GM12873 (cell line): ENCODE results near the gene MAPK14.

Experiments used
- TF ChIP-seq, protein P1 (sequence below): IDR thresholded peaks from 2 replicates; pipeline ENCODE4 v1.5.1; 2012; ENCODE audit warnings: low read depth, mild to moderate bottlenecking, moderate library complexity, low read length, control low read depth; ENCODE audit not compliant: insufficient read depth; ENCODE audit errors: missing control alignments

Gene MAPK14

DNA sequence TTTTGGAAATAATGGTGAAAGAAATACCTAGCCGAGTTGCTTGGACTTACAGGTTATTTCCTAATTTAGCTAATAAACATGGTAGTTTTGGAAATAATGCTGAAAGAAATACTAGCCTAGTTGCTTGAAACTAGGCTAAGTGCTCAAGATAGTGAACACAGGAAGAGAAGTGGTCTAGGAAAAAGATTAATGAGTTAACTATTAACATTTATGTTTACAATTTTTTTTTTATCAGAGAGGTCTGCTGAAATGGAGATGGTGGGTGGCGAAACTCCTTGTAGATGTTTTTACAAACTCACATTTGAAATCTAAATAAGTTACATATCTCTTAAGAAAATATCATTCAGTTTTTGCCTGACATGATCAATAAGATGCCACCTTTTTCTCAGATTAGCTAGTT lies 39.2 kb downstream of the MAPK14 start:
- TF ChIP-seq, protein P1, sequence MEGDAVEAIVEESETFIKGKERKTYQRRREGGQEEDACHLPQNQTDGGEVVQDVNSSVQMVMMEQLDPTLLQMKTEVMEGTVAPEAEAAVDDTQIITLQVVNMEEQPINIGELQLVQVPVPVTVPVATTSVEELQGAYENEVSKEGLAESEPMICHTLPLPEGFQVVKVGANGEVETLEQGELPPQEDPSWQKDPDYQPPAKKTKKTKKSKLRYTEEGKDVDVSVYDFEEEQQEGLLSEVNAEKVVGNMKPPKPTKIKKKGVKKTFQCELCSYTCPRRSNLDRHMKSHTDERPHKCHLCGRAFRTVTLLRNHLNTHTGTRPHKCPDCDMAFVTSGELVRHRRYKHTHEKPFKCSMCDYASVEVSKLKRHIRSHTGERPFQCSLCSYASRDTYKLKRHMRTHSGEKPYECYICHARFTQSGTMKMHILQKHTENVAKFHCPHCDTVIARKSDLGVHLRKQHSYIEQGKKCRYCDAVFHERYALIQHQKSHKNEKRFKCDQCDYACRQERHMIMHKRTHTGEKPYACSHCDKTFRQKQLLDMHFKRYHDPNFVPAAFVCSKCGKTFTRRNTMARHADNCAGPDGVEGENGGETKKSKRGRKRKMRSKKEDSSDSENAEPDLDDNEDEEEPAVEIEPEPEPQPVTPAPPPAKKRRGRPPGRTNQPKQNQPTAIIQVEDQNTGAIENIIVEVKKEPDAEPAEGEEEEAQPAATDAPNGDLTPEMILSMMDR = no peak

GRCh38 chr6:36067374-36068011 lies 39.9 kb downstream of the MAPK14 start:
- TF ChIP-seq, protein P1 = no peak

GRCh38 chr6:36068012-36068392 lies 40.4 kb downstream of the MAPK14 start:
- TF ChIP-seq, protein P1 = no peak

- TF ChIP-seq, protein P1 = no peak
Measured at GRCh38 chr6:36068586-36068985, 41.0 kb downstream of the MAPK14 start.

- TF ChIP-seq, protein P1 = no peak
Measured at GRCh38 chr6:36069573-36069972, 42.0 kb downstream of the MAPK14 start.

DNA sequence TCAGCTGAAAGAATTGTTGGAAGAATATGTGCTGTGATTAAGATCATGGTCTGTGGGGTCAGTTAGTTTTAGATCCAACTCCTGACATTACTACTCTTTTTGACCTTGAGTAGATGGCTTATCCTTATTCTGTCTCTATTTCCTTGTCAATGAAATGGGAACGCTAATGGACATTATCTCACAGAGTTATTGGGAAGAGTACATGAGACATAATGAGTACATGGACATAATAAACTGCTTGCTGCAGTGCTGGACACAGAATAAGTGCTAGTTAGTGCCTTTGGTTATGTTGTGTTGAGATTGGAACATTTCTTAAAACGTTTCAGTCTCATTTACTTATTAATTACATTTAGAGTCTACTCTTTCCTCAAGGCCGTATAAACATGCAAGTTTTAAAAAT lies 42.6 kb downstream of the MAPK14 start:
- TF ChIP-seq, protein P1 = no peak

GRCh38 chr6:36071281-36071680 lies 43.7 kb downstream of the MAPK14 start:
- TF ChIP-seq, protein P1 = no peak
